Activated effector memory CD4-positive, alpha-beta T cell treated with Interleukin-2 at 50 U/mL for 16 hours (primary cell): ENCODE data around the gene ELP5.

Experiments
- DNase-seq: peaks from one replicate; pipeline ENCODE4 v3.0.0-alpha.2; 2020

ELP5 gene

DNA sequence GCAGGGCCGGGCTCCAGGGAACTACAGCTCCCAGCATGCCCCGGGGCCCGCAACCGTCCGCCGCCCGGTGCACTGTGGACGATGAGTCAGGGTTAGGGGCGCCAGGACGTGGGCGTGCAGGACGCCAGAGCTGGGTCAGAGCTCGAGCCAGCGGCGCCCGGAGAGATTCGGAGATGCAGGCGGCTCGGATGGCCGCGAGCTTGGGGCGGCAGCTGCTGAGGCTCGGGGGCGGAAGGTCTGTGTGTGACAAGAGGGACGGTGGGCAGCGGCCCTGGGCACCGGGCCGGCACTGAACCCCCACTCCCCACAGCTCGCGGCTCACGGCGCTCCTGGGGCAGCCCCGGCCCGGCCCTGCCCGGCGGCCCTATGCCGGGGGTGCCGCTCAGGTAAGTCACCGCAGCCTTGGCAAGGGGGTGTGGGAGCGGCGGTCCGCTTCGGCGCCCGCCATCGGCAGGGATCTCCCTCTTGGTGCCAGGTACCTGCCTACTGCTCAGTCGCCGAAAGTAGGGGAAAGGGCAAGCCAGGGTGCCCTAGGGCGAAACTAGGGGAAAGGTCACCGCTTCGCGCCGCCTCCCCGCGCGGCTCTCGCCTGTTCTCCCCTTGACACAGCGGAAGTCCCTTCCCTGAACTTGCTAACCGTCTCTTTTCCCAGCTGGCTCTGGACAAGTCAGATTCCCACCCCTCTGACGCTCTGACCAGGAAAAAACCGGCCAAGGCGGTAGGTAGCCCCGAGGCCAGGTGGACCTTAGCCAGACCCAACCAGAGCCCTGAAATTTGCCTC lies 32.0 kb upstream of the ELP5 start, which contains the start of the genes ACADVL and DLG4:
TSS of gene ACADVL (plus strand) at position 127 of the 781 bp plus-strand sequence. CDS start at position 174, 47 bp downstream.
TSS of gene DLG4 (minus strand) at position 25 of the 781 bp plus-strand sequence.
- peak; percentile 65 for DNase-seq

DNA sequence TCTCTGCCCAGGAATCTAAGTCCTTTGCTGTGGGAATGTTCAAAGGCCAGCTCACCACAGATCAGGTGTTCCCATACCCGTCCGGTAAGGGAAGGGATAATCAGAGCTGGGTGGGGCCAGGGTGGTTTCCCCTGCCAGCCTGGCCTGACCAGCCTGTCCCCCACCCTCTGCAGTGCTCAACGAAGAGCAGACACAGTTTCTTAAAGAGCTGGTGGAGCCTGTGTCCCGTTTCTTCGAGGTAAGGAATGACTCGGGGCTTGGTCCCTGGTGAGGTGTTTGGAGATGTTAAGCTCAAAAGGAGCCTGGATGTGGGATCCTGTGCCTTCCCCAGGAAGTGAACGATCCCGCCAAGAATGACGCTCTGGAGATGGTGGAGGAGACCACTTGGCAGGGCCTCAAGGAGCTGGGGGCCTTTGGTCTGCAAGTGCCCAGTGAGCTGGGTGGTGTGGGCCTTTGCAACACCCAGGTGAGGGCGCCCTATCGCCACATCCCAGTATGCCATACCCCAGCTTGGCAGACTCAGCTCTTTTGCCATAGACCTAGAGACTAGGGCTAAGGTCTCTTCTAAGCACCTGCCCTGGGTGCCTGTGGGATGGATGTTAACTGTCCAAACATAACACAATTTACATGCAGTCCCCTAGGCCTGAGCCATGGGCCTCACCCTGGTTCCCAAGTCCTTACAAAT lies 31.3 kb upstream of the ELP5 start:
- peak; percentile 42 for DNase-seq

DNA sequence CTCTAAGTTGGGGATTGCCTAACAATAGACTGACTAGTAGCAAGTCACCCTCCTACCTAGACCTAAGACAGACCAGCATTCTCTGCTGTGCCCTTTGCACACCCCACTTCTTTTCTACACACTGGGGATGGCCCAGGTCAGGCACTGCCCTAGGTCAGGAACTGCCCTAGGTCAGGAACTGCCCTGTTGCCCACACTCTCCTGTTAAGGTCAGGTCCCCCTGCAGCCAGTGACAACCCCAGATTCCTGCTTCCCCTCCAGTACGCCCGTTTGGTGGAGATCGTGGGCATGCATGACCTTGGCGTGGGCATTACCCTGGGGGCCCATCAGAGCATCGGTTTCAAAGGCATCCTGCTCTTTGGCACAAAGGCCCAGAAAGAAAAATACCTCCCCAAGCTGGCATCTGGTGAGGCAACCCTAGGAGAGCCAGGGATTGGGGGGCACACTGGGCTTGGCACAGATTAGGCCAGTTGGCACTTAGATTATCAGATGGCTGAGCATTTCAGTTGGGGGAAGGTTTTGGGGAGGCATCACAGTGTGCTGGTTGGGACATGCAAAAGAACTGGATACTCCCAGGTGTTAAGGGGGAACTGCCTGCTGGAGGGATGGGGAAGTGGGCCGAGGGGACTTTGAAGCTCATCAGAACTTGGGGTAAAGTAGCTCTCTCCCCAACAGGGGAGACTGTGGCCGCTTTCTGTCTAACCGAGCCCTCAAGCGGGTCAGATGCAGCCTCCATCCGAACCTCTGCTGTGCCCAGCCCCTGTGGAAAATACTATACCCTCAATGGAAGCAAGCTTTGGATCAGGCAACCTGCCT lies 30.5 kb upstream of the ELP5 start:
- no peak for DNase-seq

DNA sequence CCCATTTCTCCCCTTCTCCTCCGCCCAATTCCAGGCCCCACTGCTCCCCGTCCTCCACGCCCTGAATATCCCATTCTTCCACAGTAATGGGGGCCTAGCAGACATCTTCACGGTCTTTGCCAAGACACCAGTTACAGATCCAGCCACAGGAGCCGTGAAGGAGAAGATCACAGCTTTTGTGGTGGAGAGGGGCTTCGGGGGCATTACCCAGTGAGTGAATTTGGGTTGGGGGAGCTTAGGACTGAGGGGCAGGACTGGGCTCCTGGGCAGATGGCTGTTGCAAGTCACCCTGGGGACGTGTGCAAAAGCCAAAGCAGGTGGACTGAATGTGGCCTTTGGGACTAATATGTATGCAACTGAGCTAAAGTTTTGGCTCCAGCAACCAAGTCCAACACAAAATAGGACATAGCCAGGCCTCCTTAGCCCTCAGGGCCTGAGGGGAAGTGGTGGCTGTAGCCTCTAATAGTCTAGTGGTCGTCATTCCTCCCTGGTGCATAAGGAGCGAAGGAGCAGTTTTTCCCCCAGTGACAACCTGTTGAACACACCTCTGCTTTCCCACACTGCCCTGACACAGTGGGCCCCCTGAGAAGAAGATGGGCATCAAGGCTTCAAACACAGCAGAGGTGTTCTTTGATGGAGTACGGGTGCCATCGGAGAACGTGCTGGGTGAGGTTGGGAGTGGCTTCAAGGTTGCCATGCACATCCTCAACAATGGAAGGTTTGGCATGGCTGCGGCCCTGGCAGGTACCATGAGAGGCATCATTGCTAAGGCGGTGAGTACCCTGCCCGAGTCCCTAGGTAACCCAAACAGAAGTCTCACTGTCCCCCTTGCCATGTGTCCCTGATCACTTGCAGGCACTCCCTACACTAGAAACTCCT lies 29.7 kb upstream of the ELP5 start:
- DNase-seq, result no peak

DNA sequence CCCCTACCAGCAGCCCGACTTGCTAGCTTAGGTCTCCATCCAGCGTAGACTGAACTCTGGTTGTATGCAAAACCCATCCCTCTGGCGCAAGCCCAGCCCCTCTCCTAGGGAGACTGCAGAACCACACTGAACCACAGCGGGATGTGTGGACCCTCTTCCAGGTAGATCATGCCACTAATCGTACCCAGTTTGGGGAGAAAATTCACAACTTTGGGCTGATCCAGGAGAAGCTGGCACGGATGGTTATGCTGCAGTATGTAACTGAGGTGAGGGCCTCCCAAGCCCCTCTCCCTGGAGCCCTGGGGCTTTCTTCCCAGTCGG lies 29.1 kb upstream of the ELP5 start:
- DNase-seq, result no peak

DNA sequence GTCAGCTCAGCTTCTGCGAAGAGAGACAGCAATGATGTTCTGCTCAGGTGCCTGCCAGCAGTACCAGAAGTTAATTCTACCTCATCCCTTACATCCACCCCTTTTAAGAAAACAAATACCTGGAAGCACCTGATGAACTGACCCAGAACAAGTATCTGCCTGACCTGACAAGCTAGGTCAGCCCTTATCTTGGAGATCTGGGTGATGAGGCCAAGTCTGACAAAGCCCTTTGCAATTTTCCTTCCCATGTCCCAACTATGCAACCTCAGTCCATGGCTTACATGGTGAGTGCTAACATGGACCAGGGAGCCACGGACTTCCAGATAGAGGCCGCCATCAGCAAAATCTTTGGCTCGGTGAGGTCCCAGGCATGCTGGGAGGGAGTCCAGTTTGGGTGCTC lies 28.6 kb upstream of the ELP5 start:
- DNase-seq, result no peak

DNA sequence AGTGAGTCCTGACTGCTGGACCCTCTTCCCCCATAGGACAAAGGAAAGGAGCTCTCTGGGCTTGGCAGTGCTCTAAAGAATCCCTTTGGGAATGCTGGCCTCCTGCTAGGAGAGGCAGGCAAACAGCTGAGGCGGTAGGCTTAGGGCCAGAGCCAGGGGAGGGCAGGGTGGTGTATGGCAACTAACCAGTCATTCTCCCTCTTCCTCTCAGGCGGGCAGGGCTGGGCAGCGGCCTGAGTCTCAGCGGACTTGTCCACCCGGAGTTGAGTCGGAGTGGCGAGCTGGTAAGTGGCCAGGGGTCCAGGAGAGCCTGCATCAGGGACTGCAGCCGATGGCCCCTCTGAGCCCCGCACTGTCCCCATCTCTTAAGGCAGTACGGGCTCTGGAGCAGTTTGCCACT lies 27.9 kb upstream of the ELP5 start:
- no peak for DNase-seq

DNA sequence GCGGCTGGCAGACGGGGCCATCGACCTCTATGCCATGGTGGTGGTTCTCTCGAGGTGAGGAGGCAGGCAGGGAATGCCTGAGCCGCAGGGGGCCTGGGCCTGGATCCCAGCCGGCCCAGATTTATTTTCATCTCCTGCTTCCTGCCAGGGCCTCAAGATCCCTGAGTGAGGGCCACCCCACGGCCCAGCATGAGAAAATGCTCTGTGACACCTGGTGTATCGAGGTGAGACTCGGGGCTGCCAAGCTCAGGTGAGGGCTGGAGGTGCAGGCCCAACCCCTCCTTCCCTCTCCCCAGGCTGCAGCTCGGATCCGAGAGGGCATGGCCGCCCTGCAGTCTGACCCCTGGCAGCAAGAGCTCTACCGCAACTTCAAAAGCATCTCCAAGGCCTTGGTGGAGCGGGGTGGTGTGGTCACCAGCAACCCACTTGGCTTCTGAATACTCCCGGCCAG lies 27.3 kb upstream of the ELP5 start:
- no peak for DNase-seq

DNA sequence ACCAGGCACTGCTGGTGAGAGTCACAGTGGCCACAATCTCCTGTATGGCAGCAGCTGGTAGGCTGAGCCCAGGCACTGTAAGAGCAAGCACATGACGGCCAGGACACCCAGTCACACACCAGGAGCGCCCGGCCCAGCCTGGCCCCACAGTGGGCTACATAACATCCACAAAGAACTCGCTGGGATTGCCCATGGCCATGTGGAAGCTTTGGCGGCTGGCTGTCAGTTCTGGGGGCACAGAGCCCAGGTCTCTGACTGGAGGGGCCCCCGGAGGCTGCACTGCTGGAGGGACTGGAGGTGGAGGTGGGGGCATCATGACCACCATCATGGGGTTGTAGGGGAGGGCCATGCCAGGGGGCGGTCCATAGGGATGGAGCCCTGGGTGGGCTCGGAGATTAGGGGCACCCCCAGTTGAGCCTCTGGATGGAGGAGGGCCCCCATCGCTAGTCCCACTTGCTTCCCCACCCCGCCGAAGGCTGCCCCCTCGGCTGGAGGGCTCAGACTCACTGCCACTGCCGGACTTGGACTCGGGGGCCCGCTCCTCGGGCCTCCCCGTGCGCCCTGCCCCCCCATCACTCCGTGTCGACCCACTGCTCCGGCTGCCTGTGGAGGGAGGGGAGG lies 26.2 kb upstream of the ELP5 start:
- no peak for DNase-seq

DNA sequence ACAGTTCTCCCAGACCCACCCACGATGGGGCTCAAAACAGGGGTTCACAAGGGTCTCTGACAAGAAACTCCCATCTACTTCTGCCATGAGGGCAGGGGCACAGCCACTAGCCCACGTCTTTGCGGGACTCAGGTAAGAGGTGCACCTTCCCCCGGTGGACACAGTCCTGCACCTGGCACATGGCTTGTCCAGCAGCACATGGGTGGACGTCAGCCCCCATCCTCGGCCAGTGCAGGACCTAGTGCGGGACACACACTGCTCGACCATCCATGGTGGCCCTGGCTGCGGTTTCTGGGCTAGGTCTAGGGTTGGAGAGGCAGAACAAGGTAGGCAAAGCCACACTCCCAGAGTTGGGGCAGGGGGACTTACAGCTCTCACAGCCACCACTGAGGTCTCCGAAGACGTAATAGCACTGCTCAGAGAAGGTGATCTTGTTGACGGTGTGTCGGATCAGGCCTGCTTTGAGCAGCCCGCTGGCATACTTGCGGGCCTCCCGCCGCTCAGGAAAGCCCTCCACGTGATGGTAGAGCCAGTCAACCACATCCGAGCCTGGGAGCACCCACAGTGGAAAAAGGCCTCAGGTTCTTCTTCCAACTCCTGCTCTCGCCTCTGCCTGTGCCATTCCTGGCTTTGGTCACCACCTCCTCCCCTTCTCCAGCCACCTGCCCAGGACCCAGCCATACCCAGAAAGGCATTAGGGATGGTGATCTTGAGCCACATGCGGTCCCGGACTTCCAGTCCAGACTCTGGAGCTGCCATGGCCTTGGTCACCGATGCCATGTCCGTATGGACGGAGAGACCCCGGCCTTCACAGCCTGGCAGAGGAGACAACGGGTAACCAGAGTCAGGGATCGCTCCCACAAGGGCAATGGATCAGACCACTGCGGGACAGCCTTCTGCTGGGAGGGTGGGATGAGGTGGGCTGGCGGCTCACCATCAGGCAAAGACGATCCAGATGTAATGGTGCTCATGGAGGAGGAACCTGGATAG lies 25.0 kb upstream of the ELP5 start:
- DNase-seq, result no peak

DNA sequence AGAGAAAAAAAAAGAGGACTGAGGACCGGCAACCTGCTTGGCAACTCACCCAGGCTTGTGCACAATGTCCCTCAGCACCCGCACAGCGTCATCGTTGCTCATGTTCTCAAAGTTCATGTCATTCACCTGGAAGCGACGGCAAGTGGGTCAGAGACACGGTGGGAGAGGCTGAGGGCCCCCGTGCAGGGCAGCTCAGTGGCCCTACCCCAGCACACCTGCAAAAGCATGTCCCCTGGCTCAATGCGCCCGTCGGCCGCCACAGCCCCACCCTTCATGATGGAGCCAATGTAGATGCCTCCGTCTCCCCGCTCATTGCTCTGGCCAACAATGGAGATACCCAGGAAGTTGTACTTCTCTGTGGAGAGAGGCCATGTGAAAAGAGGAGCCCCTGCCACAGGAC lies 23.1 kb upstream of the ELP5 start:
- no peak for DNase-seq

DNA sequence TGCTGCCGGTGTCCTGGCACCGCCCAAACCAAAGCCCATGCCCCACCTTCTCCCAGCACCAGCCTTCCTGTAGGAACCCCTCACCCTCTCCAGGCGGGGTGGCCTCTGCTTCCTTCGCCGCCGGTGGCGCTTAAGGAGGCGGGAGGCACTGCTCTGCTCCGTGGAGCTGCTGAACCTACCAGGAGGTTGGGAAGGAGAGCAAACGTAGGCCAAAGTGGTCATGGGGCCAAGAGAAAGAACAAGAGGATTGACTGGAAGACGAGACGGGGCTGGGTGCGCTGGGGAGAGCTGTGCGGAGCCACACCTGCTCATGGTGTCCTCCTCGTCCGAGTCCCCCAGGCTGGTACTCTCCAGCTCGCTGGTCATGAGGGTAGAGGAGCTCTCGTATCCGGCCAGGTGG lies 22.5 kb upstream of the ELP5 start:
- no peak for DNase-seq

DNA sequence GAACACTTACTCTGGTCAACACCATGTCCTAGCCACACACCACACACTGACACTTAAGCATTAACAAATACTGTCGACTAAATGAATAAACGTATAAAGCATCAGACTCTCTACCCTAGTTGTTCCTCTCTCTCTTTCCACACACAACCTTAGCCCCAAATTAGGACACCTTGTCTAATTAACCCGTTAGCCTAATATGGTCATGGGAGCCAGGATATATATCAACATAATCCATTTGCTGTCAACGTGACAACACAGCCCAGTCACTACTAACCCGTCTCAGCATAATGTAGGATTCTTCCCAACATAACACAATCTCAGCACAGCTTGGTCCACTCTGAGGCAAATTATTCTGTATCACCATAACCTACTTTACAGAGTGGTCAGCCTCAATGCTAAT lies 19.9 kb upstream of the ELP5 start:
- no peak for DNase-seq

DNA sequence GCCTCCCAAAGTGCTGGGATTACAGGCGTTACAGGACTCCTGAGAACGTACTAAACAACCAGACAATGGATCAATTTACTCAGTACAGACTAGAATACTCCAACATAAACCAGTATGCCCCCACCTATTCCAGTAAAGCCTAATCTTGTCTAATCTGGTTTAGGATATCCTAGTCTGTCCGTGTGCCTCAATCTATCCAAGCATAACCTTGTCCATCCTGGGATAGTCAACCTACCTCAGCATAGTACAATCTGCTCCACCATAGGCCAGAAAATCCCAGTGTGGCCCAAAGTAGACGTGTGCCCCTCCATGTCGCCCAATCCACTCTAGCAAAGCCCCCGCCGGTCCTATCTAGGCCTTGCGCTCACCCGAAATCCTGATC lies 18.3 kb upstream of the ELP5 start:
- no peak for DNase-seq

DNA sequence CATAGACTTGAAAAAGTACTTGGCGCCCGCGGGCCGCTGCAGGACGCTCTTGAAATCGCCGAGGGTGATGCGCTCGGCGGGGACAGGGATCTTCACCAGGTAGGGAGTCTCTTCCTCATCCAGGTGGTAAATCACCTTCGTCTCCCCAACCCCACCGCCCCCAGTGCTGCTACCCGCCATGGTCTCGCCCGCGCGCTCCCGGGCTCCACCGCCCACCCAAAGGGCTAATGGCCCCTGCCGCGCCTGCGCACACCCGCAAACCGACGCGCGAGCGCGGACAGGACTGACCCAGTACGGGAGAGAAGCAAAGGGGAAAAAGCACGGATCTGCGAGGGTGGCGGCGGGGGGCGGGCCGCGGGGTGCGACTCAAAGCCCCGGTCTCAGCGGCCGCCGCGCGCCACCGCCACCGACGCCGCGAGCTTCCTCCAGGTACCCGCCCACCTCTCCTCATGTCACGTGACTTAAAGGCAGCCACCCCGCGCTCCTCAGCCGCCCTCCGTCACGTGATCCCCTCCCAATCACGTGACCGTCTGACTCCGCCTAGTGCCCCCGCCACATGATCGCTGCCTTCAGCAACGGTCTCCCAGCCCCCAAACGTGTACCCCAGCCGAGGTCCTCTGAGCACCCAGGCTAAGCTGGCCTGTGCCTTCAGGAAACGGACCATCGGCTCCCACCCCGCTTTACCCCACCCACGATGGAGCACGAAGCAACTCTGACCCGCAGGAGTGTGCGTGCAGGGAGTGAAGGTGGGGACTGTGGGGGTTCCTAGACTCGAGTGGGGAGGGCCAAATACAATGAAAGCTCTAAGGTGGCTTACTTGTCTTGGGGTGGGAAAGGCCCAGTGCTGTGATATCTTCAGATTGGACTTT lies 17.7 kb upstream of the ELP5 start, which contains the start of gene DVL2:
TSS of gene DVL2 (minus strand) at position 435 of the 869 bp plus-strand sequence. CDS start at position 180, 255 bp downstream.
- peak; percentile 89 for DNase-seq

DNA sequence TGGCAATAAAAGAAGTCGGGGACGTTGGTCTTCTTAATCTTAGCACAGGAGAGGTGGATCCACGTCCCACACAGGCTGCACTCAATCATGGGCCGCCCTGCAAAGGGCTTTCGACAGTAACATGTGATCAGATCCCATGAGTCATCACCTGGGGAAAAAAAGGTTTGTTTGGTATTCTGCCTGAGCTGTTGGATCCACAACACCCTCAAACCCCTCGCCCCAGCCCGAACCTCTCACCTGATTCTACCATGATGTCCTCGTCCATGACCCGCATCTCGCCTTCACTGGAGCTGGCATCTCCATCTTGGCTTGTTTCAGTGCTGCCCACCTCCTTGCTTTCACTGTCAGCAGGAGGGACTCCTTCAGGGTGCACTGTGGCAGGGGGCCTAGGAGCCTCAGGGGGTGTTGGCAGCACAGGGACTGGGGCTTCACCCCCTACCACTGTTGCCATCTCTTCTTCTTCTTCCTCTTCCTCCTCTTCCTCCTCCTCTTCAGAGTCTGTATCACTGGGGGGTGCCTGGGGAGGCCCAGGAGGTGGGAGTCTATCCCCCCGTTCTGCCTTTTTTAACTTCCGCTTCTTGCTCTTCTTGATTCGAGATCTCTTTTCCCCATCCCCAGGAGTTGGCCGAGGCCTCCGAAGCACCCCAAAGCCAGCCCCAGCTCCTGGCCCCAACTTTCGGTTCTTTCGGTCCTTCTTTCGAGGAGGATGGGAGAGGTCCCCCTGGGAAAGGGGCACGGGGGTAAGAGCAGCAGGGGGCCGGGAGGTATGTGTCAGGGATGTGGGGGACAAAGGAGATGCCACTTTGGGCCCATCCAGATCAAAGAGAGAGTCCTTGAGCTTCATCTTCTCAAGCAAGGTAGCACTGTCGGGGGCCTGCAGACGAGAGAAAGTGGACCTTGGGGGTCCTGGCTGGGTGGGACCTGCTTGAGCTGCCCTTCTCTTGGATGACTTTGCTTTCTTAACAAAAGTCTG lies 16.0 kb upstream of the ELP5 start:
- DNase-seq, result no peak

DNA sequence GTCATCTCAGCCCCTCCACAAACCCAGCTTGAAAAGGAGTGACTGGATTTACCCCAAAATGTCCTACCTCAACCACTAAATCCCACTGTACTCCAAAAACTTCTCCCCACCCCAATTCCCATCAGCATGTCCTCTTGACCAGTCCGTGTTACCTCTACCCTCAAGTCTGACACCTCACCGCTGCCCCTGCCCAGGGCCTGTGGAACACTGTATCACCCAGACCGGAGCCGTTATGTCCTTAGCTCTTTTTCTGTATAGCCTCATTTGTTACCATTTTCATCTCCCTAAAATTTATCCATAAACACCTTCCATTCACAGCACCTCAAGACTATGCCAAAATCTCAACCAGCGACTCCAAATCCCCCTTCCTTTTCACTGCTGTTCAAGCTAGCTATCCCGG lies 15.2 kb upstream of the ELP5 start:
- no peak for DNase-seq

DNA sequence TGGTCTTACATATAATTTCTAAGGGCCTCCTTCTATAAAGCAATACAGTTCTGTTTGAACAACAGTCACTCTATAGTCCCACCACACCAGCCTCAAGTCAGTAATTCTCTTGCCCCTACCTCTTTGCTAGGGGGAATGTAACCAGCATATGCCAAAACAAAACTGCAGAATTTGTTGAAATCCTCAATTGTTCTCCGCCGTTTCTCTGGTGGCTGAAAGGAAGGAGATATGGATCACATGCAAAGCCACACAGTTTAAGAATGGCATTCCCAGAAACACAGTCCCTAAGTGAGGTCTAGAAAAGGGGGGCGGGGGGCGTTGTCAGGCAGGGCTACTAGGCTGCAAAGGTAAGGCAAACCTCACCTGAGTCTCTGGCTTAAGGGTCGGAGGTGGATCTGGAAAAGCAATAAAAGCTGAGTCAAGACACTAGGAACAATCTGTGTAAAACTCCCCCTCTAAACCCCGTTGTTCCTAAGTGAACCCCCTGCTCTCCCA lies 14.7 kb upstream of the ELP5 start:
- no peak for DNase-seq
